HFFc6 (cell line): ENCODE results near the gene GGA3. TPM values are rescaled to one million over a fixed set of nuclear protein-coding genes. Genes with fewer than 3 reads are reported as not detected.
"Not testable (repeated sequence)": the region's sequence is repeated elsewhere in the genome, so short reads cannot be mapped to it uniquely, and the experiment has no call there.

Source experiments
- DNase-seq: peaks from one replicate; pipeline ENCODE4 v3.0.0-alpha.2; 2018
- H3K27ac Mint-ChIP-seq: 2 replicates; pipeline ENCODE4 v1.8.0; 2020; ENCODE audit warnings: mild to moderate bottlenecking, mixed read lengths
- H3K27me3 Mint-ChIP-seq: 2 replicates; pipeline ENCODE4 v1.8.0; 2021; ENCODE audit warnings: mild to moderate bottlenecking, moderate library complexity, mixed read lengths; ENCODE audit not compliant: insufficient read depth
- H3K36me3 Mint-ChIP-seq: 2 replicates; pipeline ENCODE4 v1.8.0; 2021; ENCODE audit warnings: low read depth, mixed read lengths
- H3K4me1 Mint-ChIP-seq: 2 replicates; pipeline ENCODE4 v1.8.0; 2020; ENCODE audit warnings: low read depth, mixed read lengths
- H3K4me3 Mint-ChIP-seq: 2 replicates; pipeline ENCODE4 v1.8.0; 2020; ENCODE audit warnings: mild to moderate bottlenecking, moderate library complexity, mixed read lengths
- H3K9me3 Mint-ChIP-seq: 2 replicates; pipeline ENCODE4 v1.8.0; 2020; ENCODE audit warnings: mild to moderate bottlenecking, mixed read lengths
- total RNA-seq, 6 experiments: library from RNA; stranded (reverse); fragmentation: NEBNext Ultra II Directional; extraction: Animal tissue kit (Norgen Biotek cat#: 25700); gene quantifications; 2 replicates in 1 of 6; 3 replicates in 5 of 6; pipeline ENCODE4 v1.2.3, GENCODE V29; 2021
- TF ChIP-seq, protein P1 (sequence below): fragments of 200-600 bp; sonication (generic); IDR thresholded peaks from 2 replicates; pipeline ENCODE4 v1.5.0; 2021; ENCODE audit warnings: antibody characterized with exemption, mild to moderate bottlenecking

Gene GGA3
- total RNA-seq, 6 experiments from 2014 or later: 23.2 to 26.5 (median 24.2) TPM

DNA sequence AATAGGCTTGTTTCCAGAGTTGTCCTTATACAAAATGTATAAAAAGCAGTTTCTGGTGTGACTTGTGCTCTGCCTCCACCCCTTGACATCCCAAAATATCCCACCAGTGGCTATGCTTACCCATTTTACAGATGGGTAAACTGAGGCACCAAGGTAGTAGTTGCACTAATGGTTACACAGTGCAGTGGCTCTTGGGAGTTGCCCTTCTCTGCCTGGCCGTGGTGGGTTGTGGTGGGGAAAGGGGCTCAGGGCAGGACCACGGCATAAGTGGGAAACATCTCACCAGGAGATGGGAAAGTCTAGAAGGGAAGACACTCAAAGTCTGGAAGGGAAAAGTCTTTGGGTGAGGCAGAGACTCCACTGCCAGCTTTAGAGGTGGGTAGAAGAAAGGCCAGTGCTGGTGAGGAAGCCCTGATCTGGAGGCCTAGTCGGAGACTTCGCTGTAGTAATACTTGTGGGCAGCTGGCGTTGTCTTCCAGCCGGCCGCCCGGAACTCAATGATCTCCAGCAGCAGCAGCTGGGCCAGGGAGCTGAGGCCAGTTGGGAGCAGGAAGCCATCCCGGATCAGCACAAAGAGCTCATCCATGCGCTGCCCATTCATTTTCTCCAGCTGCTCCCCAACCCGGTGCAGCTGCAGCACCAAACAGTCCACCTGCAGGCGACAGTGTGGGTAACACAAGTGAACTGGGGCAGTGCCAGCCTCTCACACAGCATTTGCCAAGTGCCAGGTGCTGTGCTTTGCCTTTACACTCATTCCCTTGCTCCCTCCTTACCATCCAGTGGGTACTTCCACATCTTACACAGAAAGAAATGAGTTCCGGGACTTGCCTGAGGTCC, 5.1 kb upstream of the GGA3 start:
- Mint-ChIP-seq H3K9me3 (no peaks in the 10 kb centered on the region), H3K4me3 (no peak overlapping the region), H3K27me3 (no peaks in the 10 kb centered on the region), H3K4me1 (peaks cover 25% of the 10 kb centered on the region), H3K36me3 (peaks cover 13% of the 10 kb centered on the region), H3K27ac (no peak overlapping the region)
- TF ChIP-seq, protein P1, sequence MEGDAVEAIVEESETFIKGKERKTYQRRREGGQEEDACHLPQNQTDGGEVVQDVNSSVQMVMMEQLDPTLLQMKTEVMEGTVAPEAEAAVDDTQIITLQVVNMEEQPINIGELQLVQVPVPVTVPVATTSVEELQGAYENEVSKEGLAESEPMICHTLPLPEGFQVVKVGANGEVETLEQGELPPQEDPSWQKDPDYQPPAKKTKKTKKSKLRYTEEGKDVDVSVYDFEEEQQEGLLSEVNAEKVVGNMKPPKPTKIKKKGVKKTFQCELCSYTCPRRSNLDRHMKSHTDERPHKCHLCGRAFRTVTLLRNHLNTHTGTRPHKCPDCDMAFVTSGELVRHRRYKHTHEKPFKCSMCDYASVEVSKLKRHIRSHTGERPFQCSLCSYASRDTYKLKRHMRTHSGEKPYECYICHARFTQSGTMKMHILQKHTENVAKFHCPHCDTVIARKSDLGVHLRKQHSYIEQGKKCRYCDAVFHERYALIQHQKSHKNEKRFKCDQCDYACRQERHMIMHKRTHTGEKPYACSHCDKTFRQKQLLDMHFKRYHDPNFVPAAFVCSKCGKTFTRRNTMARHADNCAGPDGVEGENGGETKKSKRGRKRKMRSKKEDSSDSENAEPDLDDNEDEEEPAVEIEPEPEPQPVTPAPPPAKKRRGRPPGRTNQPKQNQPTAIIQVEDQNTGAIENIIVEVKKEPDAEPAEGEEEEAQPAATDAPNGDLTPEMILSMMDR: no peak
- DNase-seq: no peak

DNA sequence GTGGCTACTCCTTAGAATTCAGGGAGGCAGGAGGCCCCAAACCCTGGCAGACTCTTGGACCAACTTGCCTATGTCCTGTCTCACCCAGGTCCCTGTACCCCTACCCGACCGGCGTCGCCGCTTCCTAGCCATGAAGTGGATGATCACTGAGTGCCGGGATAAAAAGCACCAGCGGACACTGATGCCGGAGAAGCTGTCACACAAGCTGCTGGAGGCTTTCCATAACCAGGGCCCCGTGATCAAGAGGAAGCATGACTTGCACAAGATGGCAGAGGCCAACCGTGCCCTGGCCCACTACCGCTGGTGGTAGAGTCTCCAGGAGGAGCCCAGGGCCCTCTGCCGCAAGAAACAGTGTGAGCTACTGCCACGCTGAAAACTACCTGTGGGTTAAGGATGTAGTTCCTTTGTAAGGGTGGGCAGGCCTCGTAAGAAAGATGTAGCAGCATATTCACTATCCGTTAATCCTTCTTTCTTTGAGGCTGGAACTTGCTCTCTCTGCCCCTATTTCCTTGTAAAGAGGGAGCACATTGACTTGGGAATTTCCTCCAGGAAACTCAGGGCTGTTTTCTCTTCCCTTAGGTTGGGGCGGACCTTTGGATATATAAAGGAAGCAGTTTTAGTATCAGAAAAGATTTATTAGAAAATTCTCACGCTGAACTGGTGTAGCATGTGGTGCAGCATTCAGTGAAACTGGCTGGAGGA, 4.4 kb upstream of the GGA3 start:
- peaks cover 13% of the 10 kb centered on the region for H3K36me3 Mint-ChIP-seq
- H3K27me3 Mint-ChIP-seq: no peaks in the 10 kb centered on the region; the same call in 1 of the 2 replicates
- DNase-seq: no peak
- peaks cover 26% of the 10 kb centered on the region for H3K4me1 Mint-ChIP-seq
- no peaks in the 10 kb centered on the region for H3K9me3 Mint-ChIP-seq
- no peak overlapping the region for H3K4me3 Mint-ChIP-seq
- no peak overlapping the region for H3K27ac Mint-ChIP-seq
- TF ChIP-seq, protein P1: no peak

DNA sequence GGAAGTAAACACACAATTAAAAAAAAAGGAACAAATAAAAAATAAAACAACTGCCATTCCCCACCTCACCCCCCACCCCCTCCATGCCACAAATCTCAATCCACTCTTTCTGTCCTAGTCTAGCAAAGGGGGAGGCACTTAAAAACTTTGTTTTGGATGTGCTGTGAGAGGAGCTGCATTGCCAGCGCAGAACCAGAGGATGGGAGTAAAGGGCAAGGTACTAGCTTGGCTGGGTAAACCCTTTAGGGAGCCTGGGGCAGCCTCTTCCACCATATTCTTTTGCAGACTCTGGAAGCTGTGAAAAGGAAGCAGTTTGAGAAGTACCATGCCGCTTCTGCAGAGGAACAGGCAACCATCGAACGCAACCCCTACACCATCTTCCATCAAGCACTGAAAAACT, 1.6 kb upstream of the GGA3 start:
- Mint-ChIP-seq H3K36me3 (peaks cover 13% of the 10 kb centered on the region), H3K27ac (no peak overlapping the region), H3K27me3 (no peaks in the 10 kb centered on the region; the same call in 1 of the 2 replicates), H3K4me3 (peak overlapping the region; percentile 100), H3K9me3 (no peaks in the 10 kb centered on the region), H3K4me1 (peaks cover 40% of the 10 kb centered on the region)
- TF ChIP-seq, protein P1: no peak
- DNase-seq: no peak

DNA sequence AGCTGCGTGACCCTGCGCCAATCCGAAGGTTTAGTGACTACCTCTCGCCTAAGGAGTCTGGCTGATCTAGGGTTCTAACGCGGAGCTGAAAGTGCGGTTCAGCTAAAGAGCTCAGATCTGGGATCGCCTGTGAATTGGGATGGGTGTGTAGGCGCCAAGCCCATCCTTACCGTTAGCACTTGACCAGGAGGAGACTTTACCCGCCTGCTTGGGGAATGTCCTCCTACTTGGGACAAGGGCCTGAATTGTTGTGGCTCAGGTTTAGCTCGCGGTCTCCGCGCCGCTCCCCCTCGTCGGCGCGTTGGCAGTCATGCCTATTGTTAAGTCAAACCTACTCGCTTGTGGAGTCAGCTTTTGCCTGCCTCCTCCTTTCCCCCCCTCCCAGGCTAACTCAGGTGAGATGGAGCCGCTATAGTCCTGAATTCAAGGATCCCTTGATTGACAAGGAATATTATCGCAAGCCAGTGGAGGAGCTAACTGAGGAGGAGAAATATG, 753 bp upstream of the GGA3 start:
- peaks cover 49% of the 10 kb centered on the region for H3K4me1 Mint-ChIP-seq
- no peaks in the 10 kb centered on the region for H3K9me3 Mint-ChIP-seq
- TF ChIP-seq, protein P1: no peak
- peaks cover 13% of the 10 kb centered on the region for H3K36me3 Mint-ChIP-seq
- peak overlapping the region; percentile 100 for H3K27ac Mint-ChIP-seq
- DNase-seq: no peak
- H3K27me3 Mint-ChIP-seq: no peaks in the 10 kb centered on the region; the same call in 1 of the 2 replicates
- peak overlapping the region; percentile 100 for H3K4me3 Mint-ChIP-seq

DNA sequence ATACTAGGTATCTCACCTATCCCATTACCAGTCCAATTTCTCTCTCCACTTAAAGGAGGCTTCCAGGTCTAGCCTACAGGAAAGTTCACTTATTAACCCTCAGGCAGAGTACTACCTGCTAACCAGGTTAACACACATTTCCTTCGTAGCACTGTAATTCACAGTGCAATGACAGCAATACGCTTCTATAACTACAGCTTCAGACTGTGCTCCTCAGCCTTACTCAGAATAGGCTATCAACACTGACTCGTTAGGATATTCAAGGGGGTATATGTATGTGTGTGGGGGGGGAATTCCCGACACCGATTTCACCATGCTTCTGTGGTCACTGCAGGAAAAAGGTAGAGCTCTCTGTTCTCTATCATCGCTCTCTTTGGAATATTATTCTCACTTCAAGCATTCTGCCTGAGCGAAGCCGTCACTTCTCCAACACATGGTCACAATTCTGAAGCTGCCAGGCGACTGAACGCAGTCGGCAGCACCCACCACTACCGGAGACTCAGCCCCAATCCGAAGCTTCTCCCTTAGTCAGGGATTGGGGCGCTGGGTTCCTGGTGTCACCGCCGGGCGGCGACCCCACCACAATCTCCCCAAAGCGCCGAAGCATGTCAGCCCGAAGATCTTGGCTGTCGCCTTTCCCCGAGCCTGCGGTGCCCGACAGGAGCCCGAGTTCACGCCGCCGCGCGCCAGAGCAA, 618 bp downstream of the GGA3 start:
- TF ChIP-seq, protein P1: peak; percentile 54
- Mint-ChIP-seq H3K36me3 (peaks cover 7% of the 10 kb centered on the region), H3K27me3 (no peaks in the 10 kb centered on the region; the same call in 1 of the 2 replicates), H3K9me3 (no peaks in the 10 kb centered on the region), H3K4me3 (peak overlapping the region; percentile 100), H3K4me1 (peaks cover 58% of the 10 kb centered on the region), H3K27ac (peak overlapping the region; percentile 100)
- no peak for DNase-seq

DNA sequence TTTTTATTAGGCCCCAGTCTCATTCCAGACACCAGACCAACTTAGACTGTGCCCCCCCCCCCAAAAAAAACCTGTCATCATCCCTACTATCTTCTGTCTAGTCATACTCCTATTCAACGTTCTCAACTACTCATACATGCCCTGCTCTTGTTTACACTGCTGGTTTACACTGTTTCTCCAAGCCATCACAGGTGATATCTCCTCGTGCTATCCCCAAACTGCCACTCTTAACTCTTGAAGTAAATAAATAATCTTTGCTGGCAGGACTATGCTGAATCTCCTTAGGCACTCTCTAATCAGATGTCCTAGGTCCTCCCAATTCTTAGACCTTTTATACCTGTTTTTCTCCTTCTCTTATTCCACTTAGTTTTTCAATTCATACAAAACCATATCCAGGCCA, 4.2 kb downstream of the GGA3 start:
- not testable (repeated sequence) for H3K9me3 Mint-ChIP-seq, H3K36me3 Mint-ChIP-seq, DNase-seq, H3K27me3 Mint-ChIP-seq, H3K27ac Mint-ChIP-seq, H3K4me3 Mint-ChIP-seq
- H3K4me1 Mint-ChIP-seq: peaks cover 52% of the 10 kb centered on the region

DNA sequence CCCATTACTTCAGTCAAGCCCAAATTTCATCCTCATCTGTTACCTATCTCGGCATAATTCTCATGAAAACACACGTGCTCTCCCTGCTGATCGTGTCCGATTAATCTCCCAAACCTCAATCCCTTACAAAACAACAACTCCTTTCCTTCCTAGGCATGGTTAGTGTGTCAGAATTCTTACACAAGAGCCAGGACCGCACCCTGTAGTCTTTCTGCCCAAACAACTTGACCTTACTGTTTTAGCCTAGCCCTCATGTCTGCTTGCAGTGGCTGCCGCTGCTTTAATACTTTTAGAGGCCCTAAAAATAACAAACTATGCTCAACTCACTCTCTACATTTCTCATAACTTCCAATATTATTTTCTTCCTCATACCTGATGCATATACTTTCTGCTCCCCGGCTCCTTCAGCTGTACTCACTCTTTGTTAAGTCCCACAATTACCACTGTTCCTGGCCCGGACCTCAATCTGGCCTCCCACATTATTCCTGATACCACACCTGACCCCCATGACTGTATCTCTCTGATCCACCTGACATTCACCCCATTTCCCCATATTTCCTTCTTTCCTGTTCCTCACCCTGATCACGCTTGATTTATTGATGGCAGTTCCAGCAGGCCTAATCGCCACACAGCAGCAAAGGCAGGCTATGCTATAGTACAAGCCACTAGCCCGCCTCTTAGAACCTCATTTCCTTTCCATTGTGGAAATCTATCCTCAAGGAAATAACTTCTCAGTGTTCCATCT, 5.3 kb downstream of the GGA3 start:
- H3K9me3 Mint-ChIP-seq, H3K4me3 Mint-ChIP-seq, DNase-seq, H3K27me3 Mint-ChIP-seq, H3K36me3 Mint-ChIP-seq: not testable (repeated sequence)
- Mint-ChIP-seq H3K4me1 (peaks cover 49% of the 10 kb centered on the region), H3K27ac (peak overlapping the region; percentile 18; the same call in 1 of the 2 replicates)
